ENCODE measurements around the gene JSRP1. TPM values are rescaled to one million over a fixed set of nuclear protein-coding genes. Genes with fewer than 3 reads are reported as not detected.

The JSRP1 gene
- total and polyA plus RNA-seq, 4 donors = 0.25 to 0.45 (median 0.39) TPM; not detected in 1

DNA sequence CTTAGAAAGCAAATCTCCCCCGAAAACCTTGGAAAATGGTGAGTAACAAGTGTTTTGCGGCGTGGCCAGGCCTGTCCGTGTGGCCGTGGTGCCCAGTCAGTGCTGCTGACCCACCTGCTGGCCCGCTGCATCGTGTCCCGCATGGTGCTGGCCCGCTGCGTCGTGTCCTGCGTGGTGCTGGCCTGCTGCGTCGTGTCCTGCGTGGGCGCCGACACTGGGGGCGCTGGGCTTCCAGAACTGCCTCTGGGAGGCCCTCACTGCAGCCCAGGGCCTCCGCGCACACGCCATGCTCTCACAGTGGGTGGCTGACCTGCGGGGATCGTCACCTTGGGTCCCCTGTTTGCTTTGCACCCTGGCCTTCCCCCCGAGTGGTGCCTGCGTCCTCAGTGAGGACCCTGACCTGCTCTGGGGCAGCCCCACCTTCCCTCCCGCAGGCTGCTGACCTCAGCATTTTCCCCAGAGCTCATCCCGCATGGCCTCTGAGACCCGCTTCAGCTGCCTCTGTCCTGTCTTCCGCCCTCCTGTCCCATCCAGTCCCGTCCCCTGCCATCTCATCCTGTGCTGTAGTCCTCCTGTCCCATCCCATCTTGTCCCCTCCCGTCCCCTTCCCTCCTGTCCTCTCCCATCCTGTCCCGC, 30.7 kb downstream of the JSRP1 start (continued):
- TF ChIP-seq, protein P1, sequence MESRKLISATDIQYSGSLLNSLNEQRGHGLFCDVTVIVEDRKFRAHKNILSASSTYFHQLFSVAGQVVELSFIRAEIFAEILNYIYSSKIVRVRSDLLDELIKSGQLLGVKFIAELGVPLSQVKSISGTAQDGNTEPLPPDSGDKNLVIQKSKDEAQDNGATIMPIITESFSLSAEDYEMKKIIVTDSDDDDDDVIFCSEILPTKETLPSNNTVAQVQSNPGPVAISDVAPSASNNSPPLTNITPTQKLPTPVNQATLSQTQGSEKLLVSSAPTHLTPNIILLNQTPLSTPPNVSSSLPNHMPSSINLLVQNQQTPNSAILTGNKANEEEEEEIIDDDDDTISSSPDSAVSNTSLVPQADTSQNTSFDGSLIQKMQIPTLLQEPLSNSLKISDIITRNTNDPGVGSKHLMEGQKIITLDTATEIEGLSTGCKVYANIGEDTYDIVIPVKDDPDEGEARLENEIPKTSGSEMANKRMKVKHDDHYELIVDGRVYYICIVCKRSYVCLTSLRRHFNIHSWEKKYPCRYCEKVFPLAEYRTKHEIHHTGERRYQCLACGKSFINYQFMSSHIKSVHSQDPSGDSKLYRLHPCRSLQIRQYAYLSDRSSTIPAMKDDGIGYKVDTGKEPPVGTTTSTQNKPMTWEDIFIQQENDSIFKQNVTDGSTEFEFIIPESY (IDR thresholded peaks at IDR 0.05) = no peak

DNA sequence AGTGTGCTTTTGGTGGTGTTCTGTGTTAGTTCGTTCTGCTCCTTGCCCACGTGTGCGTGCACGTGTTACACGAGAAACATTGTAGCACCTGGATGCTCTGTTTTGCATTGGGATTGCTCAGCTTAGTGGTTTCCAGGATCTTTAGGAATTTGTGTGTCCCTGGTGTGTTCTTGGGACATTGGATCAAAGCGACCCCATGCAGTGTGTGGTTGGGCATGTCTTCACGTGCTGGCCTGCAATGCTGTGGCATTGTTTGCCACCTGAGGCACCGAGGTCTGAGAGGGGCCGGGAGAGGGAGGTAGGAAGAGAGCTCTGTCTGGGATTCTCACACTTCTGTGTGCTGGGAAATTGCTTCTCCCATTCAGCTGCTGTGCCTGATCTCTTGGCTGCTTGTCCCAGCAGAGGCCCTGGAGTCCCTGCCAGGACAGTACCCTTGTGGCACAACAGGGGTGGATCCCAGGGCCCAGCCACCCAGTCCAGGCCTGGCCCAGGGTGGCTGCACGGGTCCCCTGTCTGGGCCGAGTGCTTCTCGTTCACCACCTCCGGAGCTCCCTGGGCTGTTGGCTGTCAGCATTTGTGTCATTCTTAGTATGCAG, 31.4 kb downstream of the JSRP1 start:
- Histone ChIP-seq H3K4me3 (ENCODE audit: low read depth in 1 of 3, low read length in 3 of 3) (no peak overlapping the region), H3K9ac (ENCODE audit: low read depth in 1 of 2, low read length in 2 of 2) (no peak overlapping the region), H3K27ac (ENCODE audit: low read depth in 1 of 2, low read length in 2 of 2) (no peak overlapping the region), H3K27me3 (ENCODE audit: control insufficient read depth in 4 of 4, insufficient read depth in 4 of 4, low read length in 3 of 4) (no peaks in the 10 kb centered on the region), H3K9me3 (ENCODE audit: control insufficient read depth in 4 of 4, low read length in 3 of 4) (no peaks in the 10 kb centered on the region), H3K4me1 (ENCODE audit: control insufficient read depth in 4 of 4, insufficient read depth in 4 of 4, low read length in 3 of 4) (peaks cover 7 to 23% (median 13%) of the 10 kb centered on the region in 4 donors), H3K36me3 (ENCODE audit: control insufficient read depth in 4 of 4, insufficient read depth in 3 of 4, low read depth in 1 of 4, low read length in 3 of 4) (peaks cover 7 to 42% (median 13%) of the 10 kb centered on the region in 4 donors)
- no peak for DNase-seq (ENCODE audit: low spot score)
- WGBS = 93% methylated on average over 13 of the region's 13 CpGs
- TF ChIP-seq, protein P2, sequence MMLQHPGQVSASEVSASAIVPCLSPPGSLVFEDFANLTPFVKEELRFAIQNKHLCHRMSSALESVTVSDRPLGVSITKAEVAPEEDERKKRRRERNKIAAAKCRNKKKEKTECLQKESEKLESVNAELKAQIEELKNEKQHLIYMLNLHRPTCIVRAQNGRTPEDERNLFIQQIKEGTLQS (IDR thresholded peaks at IDR 0.05) = no peak
- TF ChIP-seq SP1 (IDR thresholded peaks at IDR 0.05) (no peak), EGR1 (IDR thresholded peaks at IDR 0.05; ENCODE audit: low read depth in 2 of 2) (no peak), FOXA1 (IDR thresholded peaks at IDR 0.05) (no peak), FOXA2 (IDR thresholded peaks at IDR 0.05) (no peak), JUND (IDR thresholded peaks at IDR 0.05) (no peak), TAF1 (conservative IDR thresholded peaks at IDR 0.05) (no peak), RXRA (IDR thresholded peaks at IDR 0.05) (no peak), YY1 (IDR thresholded peaks at IDR 0.05) (no peak), NR2F2 (IDR thresholded peaks at IDR 0.05) (no peak), HNF4A (conservative IDR thresholded peaks at IDR 0.05) (no peak), RAD21 (IDR thresholded peaks at IDR 0.05) (no peak), GABPA (IDR thresholded peaks at IDR 0.05 in 1 of 2, conservative IDR thresholded peaks at IDR 0.05 in 1 of 2) (no peak), HNF4G (IDR thresholded peaks at IDR 0.05) (no peak)
- TF ChIP-seq, protein P3, sequence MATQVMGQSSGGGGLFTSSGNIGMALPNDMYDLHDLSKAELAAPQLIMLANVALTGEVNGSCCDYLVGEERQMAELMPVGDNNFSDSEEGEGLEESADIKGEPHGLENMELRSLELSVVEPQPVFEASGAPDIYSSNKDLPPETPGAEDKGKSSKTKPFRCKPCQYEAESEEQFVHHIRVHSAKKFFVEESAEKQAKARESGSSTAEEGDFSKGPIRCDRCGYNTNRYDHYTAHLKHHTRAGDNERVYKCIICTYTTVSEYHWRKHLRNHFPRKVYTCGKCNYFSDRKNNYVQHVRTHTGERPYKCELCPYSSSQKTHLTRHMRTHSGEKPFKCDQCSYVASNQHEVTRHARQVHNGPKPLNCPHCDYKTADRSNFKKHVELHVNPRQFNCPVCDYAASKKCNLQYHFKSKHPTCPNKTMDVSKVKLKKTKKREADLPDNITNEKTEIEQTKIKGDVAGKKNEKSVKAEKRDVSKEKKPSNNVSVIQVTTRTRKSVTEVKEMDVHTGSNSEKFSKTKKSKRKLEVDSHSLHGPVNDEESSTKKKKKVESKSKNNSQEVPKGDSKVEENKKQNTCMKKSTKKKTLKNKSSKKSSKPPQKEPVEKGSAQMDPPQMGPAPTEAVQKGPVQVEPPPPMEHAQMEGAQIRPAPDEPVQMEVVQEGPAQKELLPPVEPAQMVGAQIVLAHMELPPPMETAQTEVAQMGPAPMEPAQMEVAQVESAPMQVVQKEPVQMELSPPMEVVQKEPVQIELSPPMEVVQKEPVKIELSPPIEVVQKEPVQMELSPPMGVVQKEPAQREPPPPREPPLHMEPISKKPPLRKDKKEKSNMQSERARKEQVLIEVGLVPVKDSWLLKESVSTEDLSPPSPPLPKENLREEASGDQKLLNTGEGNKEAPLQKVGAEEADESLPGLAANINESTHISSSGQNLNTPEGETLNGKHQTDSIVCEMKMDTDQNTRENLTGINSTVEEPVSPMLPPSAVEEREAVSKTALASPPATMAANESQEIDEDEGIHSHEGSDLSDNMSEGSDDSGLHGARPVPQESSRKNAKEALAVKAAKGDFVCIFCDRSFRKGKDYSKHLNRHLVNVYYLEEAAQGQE (IDR thresholded peaks at IDR 0.05) = no peak
- TF ChIP-seq, protein P4, sequence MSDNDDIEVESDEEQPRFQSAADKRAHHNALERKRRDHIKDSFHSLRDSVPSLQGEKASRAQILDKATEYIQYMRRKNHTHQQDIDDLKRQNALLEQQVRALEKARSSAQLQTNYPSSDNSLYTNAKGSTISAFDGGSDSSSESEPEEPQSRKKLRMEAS (IDR thresholded peaks at IDR 0.05) = no peak
- TF ChIP-seq, protein P5, sequence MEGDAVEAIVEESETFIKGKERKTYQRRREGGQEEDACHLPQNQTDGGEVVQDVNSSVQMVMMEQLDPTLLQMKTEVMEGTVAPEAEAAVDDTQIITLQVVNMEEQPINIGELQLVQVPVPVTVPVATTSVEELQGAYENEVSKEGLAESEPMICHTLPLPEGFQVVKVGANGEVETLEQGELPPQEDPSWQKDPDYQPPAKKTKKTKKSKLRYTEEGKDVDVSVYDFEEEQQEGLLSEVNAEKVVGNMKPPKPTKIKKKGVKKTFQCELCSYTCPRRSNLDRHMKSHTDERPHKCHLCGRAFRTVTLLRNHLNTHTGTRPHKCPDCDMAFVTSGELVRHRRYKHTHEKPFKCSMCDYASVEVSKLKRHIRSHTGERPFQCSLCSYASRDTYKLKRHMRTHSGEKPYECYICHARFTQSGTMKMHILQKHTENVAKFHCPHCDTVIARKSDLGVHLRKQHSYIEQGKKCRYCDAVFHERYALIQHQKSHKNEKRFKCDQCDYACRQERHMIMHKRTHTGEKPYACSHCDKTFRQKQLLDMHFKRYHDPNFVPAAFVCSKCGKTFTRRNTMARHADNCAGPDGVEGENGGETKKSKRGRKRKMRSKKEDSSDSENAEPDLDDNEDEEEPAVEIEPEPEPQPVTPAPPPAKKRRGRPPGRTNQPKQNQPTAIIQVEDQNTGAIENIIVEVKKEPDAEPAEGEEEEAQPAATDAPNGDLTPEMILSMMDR (IDR thresholded peaks at IDR 0.05; ENCODE audit: low read depth, low read length, missing input control) = no peak
- TF ChIP-seq, protein P1 (IDR thresholded peaks at IDR 0.05) = no peak
